HepG2 (cell line): Measurements from ENCODE around the gene RABL6. TPM values are rescaled to one million over a fixed set of nuclear protein-coding genes. Genes with fewer than 3 reads are reported as not detected.

Source experiments
- ATAC-seq: fragments of 200-7000 bp; cut with Tn5 transposase; 3 replicates; pipeline ENCODE4 v1.9.1; 2020; ENCODE audit warnings: mild to moderate bottlenecking, moderate library complexity
- BruUV-seq: library from RNA; stranded (reverse); fragments of 400-500 nt; replicated peaks from 2 replicates; lab custom pipeline; 2021; lab: Mats Ljungman, UMichigan
- CTCF ChIA-PET: fragments of 300-600 bp; formaldehyde crosslinking; extraction: SDS; loops from one replicate; lab custom pipeline; 2021; ENCODE audit warnings: low total read pairs, inconsistent platforms, low intra/inter-chr PET ratio; lab: Yijun Ruan, JAX
- POLR2A ChIA-PET: fragments of 350-600 bp; sonication (Branson Sonifier 250); formaldehyde crosslinking; loops from one replicate; lab custom pipeline; 2020; ENCODE audit warnings: antibody characterized with exemption, inconsistent platforms; lab: Yijun Ruan, JAX
- DNase-seq: peaks from one replicate; pipeline ENCODE4 v3.0.0-alpha.2; 2015; ENCODE audit warnings: low spot score
- FAIRE-seq: peaks from 3 replicates; lab custom pipeline; 2011; peaks lifted over from hg19 to GRCh38; lab: Jason Lieb, UNC
- H2AFZ ChIP-seq: one replicate; pipeline ENCODE4 v1.6.1; 2011; ENCODE audit warnings: low read length, inconsistent platforms
- H3K27ac ChIP-seq: fragments of 300-600 bp; 3 replicates; pipeline ENCODE4 v1.8.0; 2011; ENCODE audit warnings: mixed run types, mild to moderate bottlenecking, mixed read lengths, low read length, inconsistent platforms; ENCODE audit not compliant: insufficient read depth; ENCODE audit errors: extremely low read length
- H3K27me3 ChIP-seq, 2 experiments: fragments of 200-600 bp in 1 of 2; 2 replicates in 1 of 2; 3 replicates in 1 of 2; pipeline versions ENCODE4 v1.6.0 to v1.8.0; 2011; ENCODE audit warnings: low read length in 2 of 2, mild to moderate bottlenecking in 2 of 2, moderate library complexity in 2 of 2, inconsistent platforms in 1 of 2; ENCODE audit not compliant: insufficient read depth in 2 of 2, control insufficient read depth in 1 of 2
- H3K36me3 ChIP-seq, 2 experiments: fragments of 200-600 bp in 1 of 2; replicated peaks in 1 of 2; 2 replicates in 1 of 2; 3 replicates in 1 of 2; pipeline versions ENCODE4 v1.5.1 to v1.8.0; 2011; ENCODE audit warnings: low read length in 2 of 2, inconsistent platforms in 1 of 2; ENCODE audit not compliant: insufficient read depth in 2 of 2, control insufficient read depth in 1 of 2
- H3K4me1 ChIP-seq: 2 replicates; pipeline ENCODE4 v1.5.1; 2012; ENCODE audit warnings: low read length, inconsistent platforms; ENCODE audit not compliant: insufficient read depth
- H3K4me2 ChIP-seq: 2 replicates; pipeline ENCODE4 v1.6.0; 2011; ENCODE audit warnings: low read depth, low read length, inconsistent platforms
- H3K4me3 ChIP-seq, 3 experiments: fragments of 200-600 bp in 1 of 3; sonication (generic), shearing (Covaris generic) in 1 of 3; replicated peaks in 1 of 3; 2 replicates each; pipeline ENCODE4 v1.5.1; 2011 to 2016; ENCODE audit warnings: low read length in 3 of 3, inconsistent platforms in 2 of 3, low read depth in 2 of 3, mild to moderate bottlenecking in 2 of 3, control low read depth in 1 of 3, mixed read lengths in 1 of 3; ENCODE audit not compliant: insufficient read depth in 1 of 3
- H3K79me2 ChIP-seq: one replicate; pipeline ENCODE4 v1.6.1; 2011; ENCODE audit warnings: low read length, inconsistent platforms; ENCODE audit not compliant: insufficient read depth
- H3K9ac ChIP-seq: 2 replicates; pipeline ENCODE4 v1.6.0; 2011; ENCODE audit warnings: mild to moderate bottlenecking, low read depth, low read length, inconsistent platforms; ENCODE audit not compliant: insufficient read depth
- H3K9me3 ChIP-seq: 2 replicates; pipeline ENCODE4 v1.5.1; 2012; ENCODE audit warnings: mild to moderate bottlenecking, low read length
- H4K20me1 ChIP-seq: 2 replicates; pipeline ENCODE4 v1.6.0; 2011; ENCODE audit warnings: inconsistent platforms, mild to moderate bottlenecking, low read length, moderate library complexity; ENCODE audit not compliant: insufficient read depth
- HOXA9 ChIP-seq: sonication (generic); formaldehyde crosslinking; IDR thresholded peaks from 2 replicates; pipeline ENCODE4 v1.8.1; 2022; ENCODE audit warnings: missing genetic modification reagents, mild to moderate bottlenecking, moderate library complexity, borderline replicate concordance
- RBM22 ChIP-seq: fragments of 200-400 bp; formaldehyde crosslinking; optimal IDR thresholded peaks from 2 replicates; pipeline ENCODE3; 2017; ENCODE audit warnings: mild to moderate bottlenecking, low read length, moderate library complexity
- SETDB1 ChIP-seq: sonication (generic); formaldehyde crosslinking; IDR thresholded peaks from 2 replicates; pipeline ENCODE4 v1.5.1; 2020; ENCODE audit warnings: missing genetic modification reagents, mild to moderate bottlenecking, borderline replicate concordance
- SIX4 ChIP-seq: sonication (generic); formaldehyde crosslinking; IDR thresholded peaks from 2 replicates; pipeline ENCODE4 v1.4.0; 2020; ENCODE audit warnings: missing genetic modification reagents
- ZC3H4 ChIP-seq: sonication (generic); formaldehyde crosslinking; IDR thresholded peaks from 2 replicates; pipeline ENCODE4 v1.4.0; 2020; ENCODE audit warnings: missing genetic modification reagents, borderline replicate concordance
- ZNF431 ChIP-seq: sonication (generic); formaldehyde crosslinking; IDR thresholded peaks from 2 replicates; pipeline ENCODE4 v1.9.0; 2022; ENCODE audit warnings: missing genetic modification reagents, low read depth, mild to moderate bottlenecking, borderline replicate concordance
- WGBS: methylation state at CpG from one replicate; pipeline ENCODE4 v1.1.6; 2017; ENCODE audit warnings: low lambda C conversion rate; 5-methylcytosine and 5-hydroxymethylcytosine counted together
- in situ Hi-C: cut with HindIII; loops from 2 replicates; pipeline ENCODE4 v1.10.0; 2017; ENCODE audit warnings: low pct_unique_long_range_greater_than_20kb; ENCODE audit not compliant: extremely low pct_ligation_motif_present
- intact Hi-C: fragments of 100-400 bp; cut with micrococcal nuclease; formaldehyde crosslinking; loops from one replicate; pipeline ENCODE4 v1.10.0; 2022; ENCODE audit not compliant: unreplicated experiment
- polyA plus RNA-seq, 8 experiments: library from polyadenylated mRNA; depleted of rRNA in 3 of 8; stranded (reverse) in 7 of 8; unstranded in 1 of 8; fragments of >200 nt; fragmentation: Illumina TruSeq in 4 of 8; extraction: Trizol in 4 of 8; gene quantifications; 2 replicates each; pipeline versions ENCODE4 v1.2.1 to v1.2.3, GENCODE V29; 2011 to 2016; ENCODE audit warnings: low read depth in 4 of 8, missing spikeins in 1 of 8, mixed read lengths in 1 of 8; ENCODE audit not compliant: insufficient read depth in 1 of 8
- total RNA-seq, 5 experiments: library from RNA; depleted of rRNA; stranded (reverse); fragments of >200 nt; fragmentation: Illumina TruSeq; extraction: Trizol; gene quantifications; 2 replicates each; pipeline ENCODE4 v1.2.3, GENCODE V29; 2016; ENCODE audit warnings: low read depth in 1 of 5
- TF ChIP-seq, protein P1 (sequence below): sonication (generic); formaldehyde crosslinking; IDR thresholded peaks from 2 replicates; pipeline ENCODE4 v1.8.0; 2023; ENCODE audit warnings: mild to moderate bottlenecking, missing genetic modification reagents
- TF ChIP-seq, protein P2 (sequence below): sonication (generic); formaldehyde crosslinking; IDR thresholded peaks from 2 replicates; pipeline ENCODE4 v1.5.0; 2020; ENCODE audit warnings: missing genetic modification reagents

RABL6 gene
- total and polyA plus RNA-seq, 2 of the 13 experiments (the other 11 are each of a cell fraction or from before 2014, with no cell fraction given), result 81.5 to 125 TPM

DNA sequence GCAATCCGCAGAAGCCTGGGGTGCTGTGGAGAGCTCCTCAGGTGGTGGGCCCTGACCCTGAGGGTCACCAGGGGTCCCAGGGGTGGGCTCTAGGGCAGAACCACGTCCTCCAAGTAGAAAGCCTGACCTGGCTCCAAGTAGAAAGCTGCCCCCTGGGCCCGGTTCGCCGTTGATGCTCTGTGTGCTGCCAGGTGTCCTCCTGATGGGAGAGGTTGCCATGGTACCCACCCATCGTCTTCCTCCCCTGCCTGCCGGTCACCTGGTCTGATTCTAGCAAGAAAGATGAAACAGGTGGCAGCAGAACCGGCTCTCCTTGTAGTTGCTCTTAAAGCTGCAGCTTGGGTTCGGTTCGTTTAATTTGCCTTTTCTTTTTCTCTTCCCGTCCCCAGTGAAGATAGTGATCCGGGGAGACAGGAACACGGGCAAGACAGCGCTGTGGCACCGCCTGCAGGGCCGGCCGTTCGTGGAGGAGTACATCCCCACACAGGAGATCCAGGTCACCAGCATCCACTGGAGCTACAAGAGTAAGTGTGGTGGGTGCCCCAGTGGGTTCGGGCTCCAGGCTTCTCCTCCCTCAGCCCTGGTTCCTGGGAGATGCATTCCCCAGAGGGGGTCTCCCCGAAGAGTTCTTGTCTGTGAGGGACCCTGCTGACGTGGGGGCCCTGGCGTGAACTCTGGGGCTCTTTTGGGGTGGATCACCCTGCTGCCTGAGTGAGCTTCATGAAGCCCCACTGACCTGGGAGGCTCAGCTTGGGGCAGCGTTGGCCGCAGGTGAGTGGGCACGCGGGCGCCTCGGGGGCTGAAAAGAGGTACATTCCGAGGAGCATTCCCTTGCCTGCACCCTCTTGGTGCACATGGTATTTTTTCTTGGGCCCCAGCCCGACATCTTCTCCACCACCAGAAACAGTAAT lies 15.6 kb downstream of the RABL6 start:
- CTCF ChIA-PET, result no interaction called here
- no peak overlapping the region for H3K4me3 ChIP-seq
- 97% methylated on average over 21 of the region's 30 CpGs for WGBS
- ATAC-seq, result no peak
- no peak for DNase-seq
- TF ChIP-seq HOXA9 (CRISPR knock-in tag) (no peak), ZNF431 (no peak), ZC3H4 (CRISPR knock-in tag) (no peak), RBM22 (peak; percentile 64), SETDB1 (no peak), SIX4 (CRISPR knock-in tag) (no peak)
- TF ChIP-seq, protein P1, sequence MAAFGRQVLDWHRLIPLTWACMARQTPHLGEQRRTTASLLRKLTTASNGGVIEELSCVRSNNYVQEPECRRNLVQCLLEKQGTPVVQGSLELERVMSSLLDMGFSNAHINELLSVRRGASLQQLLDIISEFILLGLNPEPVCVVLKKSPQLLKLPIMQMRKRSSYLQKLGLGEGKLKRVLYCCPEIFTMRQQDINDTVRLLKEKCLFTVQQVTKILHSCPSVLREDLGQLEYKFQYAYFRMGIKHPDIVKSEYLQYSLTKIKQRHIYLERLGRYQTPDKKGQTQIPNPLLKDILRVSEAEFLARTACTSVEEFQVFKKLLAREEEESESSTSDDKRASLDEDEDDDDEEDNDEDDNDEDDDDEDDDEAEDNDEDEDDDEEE (CRISPR knock-in tag), result no peak
- TF ChIP-seq, protein P2, sequence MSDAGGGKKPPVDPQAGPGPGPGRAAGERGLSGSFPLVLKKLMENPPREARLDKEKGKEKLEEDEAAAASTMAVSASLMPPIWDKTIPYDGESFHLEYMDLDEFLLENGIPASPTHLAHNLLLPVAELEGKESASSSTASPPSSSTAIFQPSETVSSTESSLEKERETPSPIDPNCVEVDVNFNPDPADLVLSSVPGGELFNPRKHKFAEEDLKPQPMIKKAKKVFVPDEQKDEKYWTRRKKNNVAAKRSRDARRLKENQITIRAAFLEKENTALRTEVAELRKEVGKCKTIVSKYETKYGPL, result no peak
- TF ChIP-seq, all 625 proteins: peak for 1
- BruUV-seq, result no TSS peak
- no peak for FAIRE-seq
- H3K79me2 ChIP-seq, result peaks cover 14% of the 10 kb centered on the region
- H3K9ac ChIP-seq, result no peak overlapping the region
- H3K36me3 ChIP-seq, result peaks cover 30 to 54% of the 10 kb centered on the region in 2 experiments
- no peaks in the 10 kb centered on the region for H4K20me1 ChIP-seq
- intact Hi-C loops (no loop called here), in situ Hi-C loops (no loop called here)
- no peak overlapping the region for H2AFZ ChIP-seq
- H3K4me1 ChIP-seq, result peaks cover 14% of the 10 kb centered on the region
- no peaks in the 10 kb centered on the region for H3K9me3 ChIP-seq
- no peak overlapping the region for H3K4me2 ChIP-seq
- no peak overlapping the region for H3K27ac ChIP-seq
- no peaks in the 10 kb centered on the region for H3K27me3 ChIP-seq
- POLR2A ChIA-PET, result interaction anchor here (0.8 kb wide), 1 partner anchor 14 kb away, joined by 4 read pairs; no protein-coding TSS in a partner anchor
